MM.1S (cell line): ENCODE data around the gene MYO1E.

Source experiments
- EZH2phosphoT487 ChIP-seq: fragments of 300-600 bp; sonication (generic); IDR thresholded peaks from 2 replicates; pipeline ENCODE4 v1.6.1; 2018; ENCODE audit warnings: antibody characterized with exemption, low read length
- TF ChIP-seq, protein P1 (sequence below): fragments of 300-600 bp; sonication (generic); IDR thresholded peaks from 2 replicates; pipeline ENCODE4 v1.5.1; 2016; ENCODE audit warnings: antibody characterized with exemption, low read length, mixed read lengths

DNA sequence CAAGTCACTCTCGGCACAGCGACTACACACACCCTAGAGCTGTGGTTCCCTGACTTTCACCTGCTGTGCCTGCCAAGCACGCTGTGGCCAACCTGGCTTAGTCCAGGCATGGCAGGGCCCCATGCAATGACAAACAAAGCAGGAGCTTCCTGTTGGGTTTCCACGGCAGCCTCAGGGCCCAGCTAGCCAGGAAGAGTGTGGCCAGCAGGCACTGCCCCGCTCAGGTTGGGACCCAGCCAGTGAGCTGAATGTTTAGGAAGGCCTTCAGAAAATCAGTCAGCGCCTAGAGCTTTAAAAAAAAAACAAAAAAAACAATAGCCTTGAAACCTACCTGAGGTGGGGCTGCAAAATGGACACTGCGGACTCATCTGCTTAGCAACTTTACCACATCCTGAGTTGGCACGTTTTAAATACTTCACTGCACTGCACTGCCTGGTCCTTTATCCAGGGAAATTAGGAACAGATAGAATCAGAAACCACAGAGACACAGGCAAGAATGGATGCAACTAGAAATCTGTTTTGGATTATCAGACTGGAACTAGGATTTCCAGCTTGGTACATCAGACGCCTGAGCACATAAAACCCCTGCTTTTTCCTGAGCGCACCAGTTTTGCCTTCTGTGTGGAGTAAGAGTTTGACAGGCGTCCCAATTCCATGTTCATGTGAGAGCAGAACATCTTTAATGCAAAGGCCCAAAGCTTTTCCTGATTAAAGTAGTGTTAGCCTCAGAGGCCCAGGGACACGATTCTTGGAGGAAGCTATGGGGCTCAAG lies 202.2 kb downstream of the MYO1E start:
- TF ChIP-seq EZH2phosphoT487: no peak
- TF ChIP-seq, protein P1, sequence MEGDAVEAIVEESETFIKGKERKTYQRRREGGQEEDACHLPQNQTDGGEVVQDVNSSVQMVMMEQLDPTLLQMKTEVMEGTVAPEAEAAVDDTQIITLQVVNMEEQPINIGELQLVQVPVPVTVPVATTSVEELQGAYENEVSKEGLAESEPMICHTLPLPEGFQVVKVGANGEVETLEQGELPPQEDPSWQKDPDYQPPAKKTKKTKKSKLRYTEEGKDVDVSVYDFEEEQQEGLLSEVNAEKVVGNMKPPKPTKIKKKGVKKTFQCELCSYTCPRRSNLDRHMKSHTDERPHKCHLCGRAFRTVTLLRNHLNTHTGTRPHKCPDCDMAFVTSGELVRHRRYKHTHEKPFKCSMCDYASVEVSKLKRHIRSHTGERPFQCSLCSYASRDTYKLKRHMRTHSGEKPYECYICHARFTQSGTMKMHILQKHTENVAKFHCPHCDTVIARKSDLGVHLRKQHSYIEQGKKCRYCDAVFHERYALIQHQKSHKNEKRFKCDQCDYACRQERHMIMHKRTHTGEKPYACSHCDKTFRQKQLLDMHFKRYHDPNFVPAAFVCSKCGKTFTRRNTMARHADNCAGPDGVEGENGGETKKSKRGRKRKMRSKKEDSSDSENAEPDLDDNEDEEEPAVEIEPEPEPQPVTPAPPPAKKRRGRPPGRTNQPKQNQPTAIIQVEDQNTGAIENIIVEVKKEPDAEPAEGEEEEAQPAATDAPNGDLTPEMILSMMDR: no peak
